GM23248 (cell line): Measurements from ENCODE around the gene DAPK1. TPM values are rescaled to one million over a fixed set of nuclear protein-coding genes. Genes with fewer than 3 reads are reported as not detected.

Source experiments
- DNase-seq: peaks from one replicate; pipeline ENCODE4 v3.0.0-alpha.2; 2015
- H2AFZ ChIP-seq: fragments of 200-600 bp; sonication (generic); 2 replicates; pipeline ENCODE4 v1.6.1; 2016; ENCODE audit warnings: antibody characterized with exemption
- H3F3A ChIP-seq: fragments of 200-600 bp; sonication (generic); 2 replicates; pipeline ENCODE4 v1.6.1; 2016; ENCODE audit warnings: mild to moderate bottlenecking, antibody characterized with exemption, mixed run types; ENCODE audit not compliant: insufficient read depth
- H3K27ac ChIP-seq: fragments of 200-600 bp; sonication (generic); 2 replicates; pipeline ENCODE4 v1.5.1; 2016; ENCODE audit warnings: mild to moderate bottlenecking
- H3K27me3 ChIP-seq: fragments of 200-600 bp; sonication (generic); replicated peaks from 2 replicates; pipeline ENCODE4 v1.6.1; 2016; ENCODE audit warnings: mild to moderate bottlenecking; ENCODE audit not compliant: insufficient read depth
- H3K36me3 ChIP-seq: fragments of 200-600 bp; sonication (generic); 2 replicates; pipeline ENCODE4 v1.6.1; 2016; ENCODE audit warnings: low read depth, mild to moderate bottlenecking
- H3K4me1 ChIP-seq: fragments of 200-600 bp; sonication (generic); 2 replicates; pipeline ENCODE4 v1.6.1; 2016; ENCODE audit warnings: mild to moderate bottlenecking; ENCODE audit not compliant: insufficient read depth
- H3K4me2 ChIP-seq: fragments of 200-600 bp; sonication (generic); one replicate; pipeline ENCODE4 v1.6.1; 2016; ENCODE audit warnings: mild to moderate bottlenecking; ENCODE audit not compliant: unreplicated experiment
- H3K4me3 ChIP-seq: fragments of 200-600 bp; sonication (generic); 2 replicates; pipeline ENCODE4 v1.5.1; 2016; ENCODE audit warnings: mild to moderate bottlenecking
- H3K79me2 ChIP-seq: fragments of 200-600 bp; sonication (generic); 2 replicates; pipeline ENCODE4 v1.6.1; 2016; ENCODE audit warnings: mild to moderate bottlenecking; ENCODE audit not compliant: insufficient read depth
- H3K9ac ChIP-seq: fragments of 200-600 bp; sonication (generic); 2 replicates; pipeline ENCODE4 v1.6.1; 2016; ENCODE audit warnings: mild to moderate bottlenecking
- H3K9me2 ChIP-seq: fragments of 200-600 bp; sonication (generic); 2 replicates; pipeline ENCODE4 v1.6.1; 2016; ENCODE audit warnings: mixed run types, mild to moderate bottlenecking, moderate library complexity; ENCODE audit not compliant: insufficient read depth
- H3K9me3 ChIP-seq: fragments of 200-600 bp; sonication (generic); one replicate; pipeline ENCODE4 v1.6.1; 2017; ENCODE audit warnings: low read depth
- H4K20me1 ChIP-seq: fragments of 200-600 bp; sonication (generic); 2 replicates; pipeline ENCODE4 v1.6.0; 2016; ENCODE audit not compliant: insufficient read depth
- EZH2 ChIP-seq: fragments of 200-600 bp; sonication (generic); IDR thresholded peaks from 2 replicates; pipeline ENCODE4 v1.6.1; 2018; ENCODE audit warnings: antibody characterized with exemption, mild to moderate bottlenecking; ENCODE audit not compliant: insufficient read depth, poor library complexity, severe bottlenecking
- EZH2phosphoT487 ChIP-seq: fragments of 200-600 bp; sonication (generic); IDR thresholded peaks from 2 replicates; pipeline ENCODE4 v1.6.1; 2018; ENCODE audit warnings: antibody characterized with exemption, moderate library complexity, mild to moderate bottlenecking, low read depth; ENCODE audit not compliant: insufficient read depth
- WGBS, 2 experiments: methylation state at CpG; one replicate each; pipeline ENCODE4 v1.1.6; 2015 to 2017; ENCODE audit warnings: low lambda C conversion rate in 2 of 2, low coverage in 1 of 2; ENCODE audit errors: missing lambda C conversion rate in 2 of 2; 5-methylcytosine and 5-hydroxymethylcytosine counted together
- in situ Hi-C: fragments of 300-500 bp; cut with MboI; formaldehyde crosslinking; loops from 2 replicates; pipeline ENCODE4 v1.15.0; 2020
- polyA plus RNA-seq: library from polyadenylated mRNA; unstranded; fragments of >200 nt; fragmentation: Nextera tagmentation; extraction: Ambion mirVana; gene quantifications from 2 replicates; pipeline ENCODE4 v1.2.1, GENCODE V29; 2016
- total RNA-seq: library from RNA; depleted of rRNA; stranded (reverse); fragments of >200 nt; shearing (Covaris generic); gene quantifications from 2 replicates; pipeline ENCODE4 v1.2.3, GENCODE V29; 2014

The DAPK1 gene
- total and polyA plus RNA-seq, 2 experiments from 2014 or later = 1.6 to 1.9 TPM

DNA sequence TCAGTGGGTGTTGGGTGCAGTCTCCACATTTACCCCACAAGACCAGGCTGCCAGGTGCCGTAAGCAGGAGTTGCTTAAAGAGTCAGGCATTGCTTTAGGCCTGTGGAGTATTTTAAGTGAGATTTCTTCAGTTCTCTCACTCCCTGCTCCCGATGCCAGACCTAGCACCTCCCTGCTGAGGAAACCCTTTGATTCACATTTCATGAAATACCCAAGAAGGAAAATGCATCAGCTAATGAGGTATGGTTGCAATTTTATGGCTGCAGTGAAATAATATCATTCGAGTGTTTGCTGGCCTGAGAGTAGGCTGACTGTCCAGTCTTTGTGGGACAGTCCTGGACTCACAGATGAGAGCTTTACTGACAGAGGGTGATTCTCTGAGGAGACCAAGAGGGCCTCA is 160.8 kb downstream of the DAPK1 start:
- Histone ChIP-seq H3K9ac (no peak overlapping the region), H3K4me2 (no peak overlapping the region), H3F3A (0 out of 2 replicates have a peak, but pooled peaks cover 6% of the 10 kb centered on the region), H3K9me3 (no peaks in the 10 kb centered on the region), H3K27ac (no peak overlapping the region), H3K27me3 (peaks cover 14% of the 10 kb centered on the region), H3K4me3 (no peak overlapping the region), H3K36me3 (no peaks in the 10 kb centered on the region), H3K79me2 (no peaks in the 10 kb centered on the region), H3K4me1 (no peaks in the 10 kb centered on the region), H2AFZ (no peak overlapping the region), H4K20me1 (no peaks in the 10 kb centered on the region), H3K9me2 (no peaks in the 10 kb centered on the region)
- DNase-seq = no peak
- no peak for TF ChIP-seq EZH2phosphoT487
- no peak for TF ChIP-seq EZH2
- in situ Hi-C loops = no loop called here
- WGBS, 2 experiments = 64 to 78% methylated on average over 3 of the region's 3 CpGs

- Histone ChIP-seq H3K27ac (no peak overlapping the region), H3F3A (0 out of 2 replicates have a peak, but pooled peaks cover 6% of the 10 kb centered on the region), H3K9ac (no peak overlapping the region), H3K4me1 (no peaks in the 10 kb centered on the region), H3K36me3 (no peaks in the 10 kb centered on the region), H3K9me3 (no peaks in the 10 kb centered on the region), H4K20me1 (no peaks in the 10 kb centered on the region), H3K27me3 (peaks cover 8% of the 10 kb centered on the region; the same call in 1 of the 2 replicates), H3K79me2 (no peaks in the 10 kb centered on the region), H3K9me2 (no peaks in the 10 kb centered on the region), H3K4me3 (no peak overlapping the region), H2AFZ (no peak overlapping the region), H3K4me2 (no peak overlapping the region)
- no peak for TF ChIP-seq EZH2
- no peak for DNase-seq
- in situ Hi-C loops = loop anchor here (5.0 to 10.0 kb wide), 2 partner anchors 317 to 1245 kb away; no protein-coding TSS in a partner anchor
- WGBS, 2 experiments = 87 to 90% methylated on average over 46 to 47 of the region's 47 CpGs
Measured at GRCh38 chr9:87659534-87660419, 162.1 kb downstream of the DAPK1 start.

GRCh38 chr9:87661241-87661640 is 163.6 kb downstream of the DAPK1 start:
- no peaks in the 10 kb centered on the region for H3K9me2 ChIP-seq
- in situ Hi-C loops = loop anchor here (5.0 to 10.0 kb wide), 2 partner anchors 319 to 1246 kb away; no protein-coding TSS in a partner anchor
- no peak overlapping the region for H3K4me2 ChIP-seq
- no peak overlapping the region for H2AFZ ChIP-seq
- no peaks in the 10 kb centered on the region for H3K4me1 ChIP-seq
- H3K27me3 ChIP-seq = no peaks in the 10 kb centered on the region
- H3K27ac ChIP-seq = no peak overlapping the region
- DNase-seq = no peak
- no peaks in the 10 kb centered on the region for H3K9me3 ChIP-seq
- no peaks in the 10 kb centered on the region for H3K79me2 ChIP-seq
- TF ChIP-seq EZH2 (no peak), EZH2phosphoT487 (no peak)
- WGBS, 2 experiments = 88 to 95% methylated on average over 1 of the region's 1 CpG
- H3K4me3 ChIP-seq = no peak overlapping the region
- H3K9ac ChIP-seq = no peak overlapping the region
- no peaks in the 10 kb centered on the region for H4K20me1 ChIP-seq
- H3F3A ChIP-seq = 0 out of 2 replicates have a peak, but pooled peaks cover 6% of the 10 kb centered on the region
- no peaks in the 10 kb centered on the region for H3K36me3 ChIP-seq

DNA sequence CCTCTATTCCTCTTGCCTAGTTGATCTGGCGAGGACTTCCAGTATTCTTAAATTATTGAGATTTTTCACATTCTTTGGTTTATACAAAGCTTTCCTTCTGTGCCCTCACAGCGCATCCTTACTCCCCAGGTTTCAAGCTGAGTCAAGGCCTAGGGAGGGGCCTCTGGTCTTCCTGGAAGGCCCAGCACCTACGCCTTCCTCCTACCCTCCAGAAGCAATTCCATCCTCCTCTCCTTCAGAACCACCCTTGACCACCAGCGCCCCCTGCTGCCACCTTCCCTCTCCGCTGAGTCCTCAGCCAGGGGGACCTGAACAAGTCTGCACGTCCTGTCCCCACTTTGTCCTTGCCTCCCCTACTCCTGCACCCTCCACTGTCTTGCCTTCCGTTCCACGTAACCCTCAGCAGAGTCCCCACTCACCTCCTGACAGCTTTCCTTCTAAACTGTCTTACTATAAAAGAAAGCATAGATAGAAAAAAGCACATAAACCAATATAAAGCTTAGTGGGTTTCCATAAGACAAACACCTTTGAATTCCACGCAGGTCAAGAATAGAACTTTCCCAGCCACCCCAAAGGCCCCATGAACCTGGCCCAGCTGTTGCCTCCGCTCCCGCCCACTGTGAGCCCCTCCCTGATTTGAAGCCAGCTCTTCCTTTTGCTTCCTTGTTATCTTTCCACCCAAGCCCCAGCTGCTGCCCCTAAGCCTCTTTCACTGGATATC is 165.3 kb downstream of the DAPK1 start:
- Histone ChIP-seq H3K79me2 (no peaks in the 10 kb centered on the region), H2AFZ (no peak overlapping the region), H3F3A (0 out of 2 replicates have a peak, but pooled peaks cover 6% of the 10 kb centered on the region), H3K4me2 (no peak overlapping the region), H3K36me3 (no peaks in the 10 kb centered on the region), H3K27ac (no peak overlapping the region), H3K4me3 (no peak overlapping the region), H4K20me1 (no peaks in the 10 kb centered on the region), H3K4me1 (no peaks in the 10 kb centered on the region), H3K9me3 (no peaks in the 10 kb centered on the region), H3K27me3 (no peaks in the 10 kb centered on the region), H3K9ac (no peak overlapping the region), H3K9me2 (no peaks in the 10 kb centered on the region)
- TF ChIP-seq EZH2phosphoT487 (no peak), EZH2 (no peak)
- in situ Hi-C loops = loop anchor here (5.0 to 10.0 kb wide), 2 partner anchors 321 to 1248 kb away; no protein-coding TSS in a partner anchor
- WGBS, 2 experiments = 41 to 48% methylated on average over 11 of the region's 11 CpGs
- DNase-seq = peak; percentile 80
